HL-60/S4 treated with retinoic acid at 250 ng/mL for 4 days and 3 days (cell line): ENCODE measurements around the gene DRD3.

Experiments
- in situ Hi-C: fragments of 300-500 bp; cut with MboI; formaldehyde crosslinking; loops from 2 replicates; pipeline ENCODE4 v1.7.0; 2022; ENCODE audit warnings: low sequenced_read_pairs

The DRD3 gene

DNA sequence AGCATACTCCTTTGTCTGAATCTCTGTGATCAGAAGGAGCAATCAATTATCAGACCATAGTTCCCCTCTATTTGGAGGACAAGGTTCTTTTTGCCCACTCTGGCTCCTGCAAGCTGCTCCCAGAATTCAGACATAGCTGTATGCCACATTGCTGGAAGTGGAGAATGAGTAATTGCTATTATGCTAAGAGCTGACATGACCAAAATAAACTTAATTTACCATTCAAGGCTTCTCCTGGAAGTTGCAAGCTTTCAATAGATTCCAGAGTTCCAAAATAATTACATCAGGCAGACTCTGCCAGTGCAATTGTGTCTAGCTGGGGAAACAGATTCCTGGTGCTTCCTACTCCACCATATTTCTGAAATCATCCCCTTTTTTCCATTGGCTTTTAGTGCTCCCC is 7.6 kb upstream of the DRD3 start:
- in situ Hi-C loops = no loop called here

DNA sequence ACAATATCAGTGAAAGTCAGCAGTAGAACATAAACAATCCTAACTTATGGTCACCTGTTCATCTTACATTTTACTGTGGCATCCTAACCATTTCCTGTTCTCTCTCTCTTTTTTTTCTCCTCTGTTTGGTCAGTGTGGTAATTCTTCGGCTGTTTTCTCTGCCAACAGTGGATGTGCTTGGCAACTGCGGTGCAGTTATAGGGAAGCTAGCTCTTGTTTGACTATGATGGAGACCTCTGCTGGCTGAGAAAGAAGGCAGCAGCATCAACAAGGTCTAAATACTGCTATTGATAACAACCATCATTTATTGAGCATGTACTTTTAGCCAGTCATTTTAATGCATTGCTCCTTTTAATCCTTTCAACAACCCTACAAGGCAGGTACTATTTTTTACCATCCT is 723 bp upstream of the DRD3 start:
- in situ Hi-C loops = no loop called here

DNA sequence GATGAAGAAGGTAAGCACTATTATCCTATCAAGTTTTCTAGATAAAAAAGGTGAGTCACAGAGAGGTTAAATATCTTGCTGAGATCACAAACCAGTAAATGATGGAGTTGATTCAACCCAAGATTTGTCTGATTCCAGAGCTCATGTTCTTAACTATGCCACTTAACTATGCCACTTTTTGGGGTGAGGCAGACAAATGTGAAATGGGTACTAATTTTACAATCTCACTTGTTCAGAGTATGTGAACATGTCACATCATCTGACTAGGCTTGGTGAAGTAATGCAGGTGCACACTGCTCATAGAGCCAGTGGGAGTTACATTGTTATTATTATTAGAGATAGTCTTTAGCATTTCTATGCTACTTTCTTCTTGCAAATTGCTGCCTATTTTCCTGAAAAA is 2.0 kb downstream of the DRD3 start:
- in situ Hi-C loops = no loop called here

DNA sequence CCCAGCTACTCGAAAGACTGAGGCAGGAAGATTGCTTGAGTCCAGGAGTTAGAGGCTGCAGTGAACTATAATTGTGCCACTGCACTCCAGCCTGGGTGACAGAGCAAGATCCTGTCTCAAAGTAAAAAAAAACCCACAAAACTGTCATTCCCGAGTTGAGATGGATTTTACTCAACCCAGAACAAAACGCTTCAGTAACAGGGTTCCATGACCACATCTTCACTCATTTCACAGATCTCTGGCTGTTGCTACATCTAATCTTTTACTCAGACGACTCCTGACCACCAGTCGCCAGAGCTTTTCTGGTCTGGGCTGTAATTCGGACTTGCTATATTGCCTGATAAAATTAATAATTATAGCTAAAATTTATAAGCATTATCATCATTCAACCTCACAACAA is 2.4 kb downstream of the DRD3 start:
- in situ Hi-C loops = no loop called here

DNA sequence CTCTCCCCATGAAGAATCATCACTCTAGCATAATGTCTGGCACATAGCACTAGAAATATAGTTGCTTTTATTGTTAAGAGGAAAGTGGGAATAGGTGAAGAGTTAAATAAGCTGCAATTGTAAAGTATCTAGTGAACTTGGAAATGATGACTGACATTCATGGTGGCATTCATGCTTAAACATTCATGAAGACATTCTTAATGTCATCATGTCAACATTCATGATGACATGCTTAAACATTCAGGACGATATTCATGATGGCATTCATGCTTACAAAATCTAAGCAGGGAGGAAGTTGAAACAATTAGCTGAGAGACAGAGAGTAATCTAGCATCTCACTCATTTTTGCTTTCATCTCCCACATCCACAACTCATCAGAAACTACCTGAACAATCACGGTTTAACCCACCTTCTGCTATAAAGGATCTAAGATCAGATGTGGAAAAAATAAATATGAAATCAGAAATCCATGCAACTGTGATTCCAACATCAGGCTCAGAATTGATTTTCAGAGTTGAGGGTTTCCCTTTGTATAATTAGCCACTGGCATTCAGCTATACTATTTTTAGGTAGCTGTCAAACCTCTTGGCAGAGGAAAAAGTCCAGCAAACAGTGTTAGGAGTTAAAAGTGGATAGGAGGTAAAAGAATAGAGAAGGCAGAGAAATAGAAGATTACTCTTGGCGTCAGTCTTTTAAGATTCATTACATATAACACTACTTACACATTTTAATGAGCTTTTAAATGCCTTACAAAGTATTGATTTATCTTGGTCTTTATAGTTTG is 3.5 kb downstream of the DRD3 start:
- in situ Hi-C loops = no loop called here

DNA sequence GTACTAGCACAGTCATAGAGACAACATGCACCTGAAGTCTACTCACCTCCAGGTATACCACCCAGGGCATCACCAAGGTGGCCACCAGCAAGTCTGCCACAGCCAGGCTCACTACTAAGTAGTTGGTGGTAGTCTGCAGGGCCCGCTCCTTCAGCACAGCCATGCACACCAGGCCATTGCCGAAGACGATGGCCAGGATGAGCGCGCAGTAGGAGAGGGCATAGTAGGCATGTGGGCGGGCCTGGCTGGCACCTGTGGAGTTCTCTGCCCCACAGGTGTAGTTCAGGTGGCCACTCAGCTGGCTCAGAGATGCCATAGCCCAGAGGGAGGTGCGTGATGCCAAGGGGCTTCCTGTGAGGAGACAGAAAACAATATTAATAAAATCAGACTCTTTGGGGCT is 7.2 kb downstream of the DRD3 start:
- in situ Hi-C loops = loop anchor here (25.0 kb wide), 1 partner anchor 434 kb away; the partner anchor contains the start of genes ATP6V1A and NAA50

DNA sequence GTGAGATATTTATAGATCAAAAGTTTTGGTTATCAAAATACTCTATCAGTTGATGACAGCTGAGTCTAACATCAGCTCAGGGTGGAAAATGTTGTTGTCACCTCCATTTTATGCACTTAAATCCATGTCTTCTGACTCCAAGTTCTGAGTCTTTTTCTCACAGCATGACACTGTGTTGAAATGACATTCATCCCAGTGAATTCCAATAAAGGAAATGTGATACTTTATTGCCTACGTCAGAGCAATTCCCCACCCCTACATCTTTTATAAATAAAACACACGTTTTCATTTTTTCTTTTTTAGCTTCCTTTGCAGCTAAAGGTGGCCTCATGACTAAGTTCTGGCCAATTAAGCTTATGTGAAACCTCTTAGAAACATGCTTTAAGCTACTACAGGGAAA is 10.7 kb downstream of the DRD3 start:
- in situ Hi-C loops = loop anchor here (25.0 kb wide), 1 partner anchor 431 kb away; the partner anchor contains the start of genes ATP6V1A and NAA50

DNA sequence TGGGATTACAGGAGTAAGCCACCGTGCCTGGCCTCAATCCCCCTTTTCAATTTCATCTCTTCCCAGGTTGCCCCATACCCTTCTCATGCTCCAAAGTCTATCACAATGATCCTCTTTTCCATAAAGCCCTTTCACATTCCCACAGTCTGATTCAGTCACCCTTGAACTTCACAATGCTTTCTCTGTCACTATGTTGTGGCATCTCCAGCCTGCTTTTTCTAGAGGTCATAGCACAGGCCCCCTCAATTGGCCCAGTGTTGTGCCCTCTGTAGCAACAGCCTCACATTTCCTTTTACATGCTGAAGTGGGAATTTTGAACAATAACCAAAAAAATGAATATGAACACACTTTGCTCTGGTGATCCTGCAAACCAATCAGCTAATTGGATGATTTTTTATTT is 21.5 kb downstream of the DRD3 start:
- in situ Hi-C loops = loop anchor here (25.0 kb wide), 1 partner anchor 420 kb away; the partner anchor contains the start of genes ATP6V1A and NAA50

DNA sequence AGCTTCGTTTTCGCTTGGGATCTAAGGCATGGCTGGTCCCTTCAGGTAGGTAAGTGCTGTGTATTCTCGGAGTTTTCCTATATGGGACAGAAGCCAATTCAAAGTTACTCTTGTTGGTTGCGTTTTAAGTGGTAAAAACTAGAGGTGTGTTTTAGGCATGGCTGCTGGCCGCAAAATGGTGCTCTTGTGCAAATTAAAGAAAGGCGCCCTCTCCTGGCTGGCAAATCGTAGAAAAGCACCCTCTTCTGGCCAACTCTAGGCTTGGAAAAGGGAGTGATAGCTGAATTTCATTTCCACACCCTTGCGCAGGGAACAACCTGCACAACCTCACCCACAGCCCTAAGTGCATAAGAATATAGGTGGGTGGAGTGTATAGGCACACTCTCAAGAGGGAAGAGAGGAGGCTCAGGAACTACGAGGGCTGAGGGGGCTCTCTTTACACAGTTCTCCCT is 23.5 kb downstream of the DRD3 start:
- in situ Hi-C loops = loop anchor here (25.0 kb wide), 1 partner anchor 418 kb away; the partner anchor contains the start of genes ATP6V1A and NAA50

DNA sequence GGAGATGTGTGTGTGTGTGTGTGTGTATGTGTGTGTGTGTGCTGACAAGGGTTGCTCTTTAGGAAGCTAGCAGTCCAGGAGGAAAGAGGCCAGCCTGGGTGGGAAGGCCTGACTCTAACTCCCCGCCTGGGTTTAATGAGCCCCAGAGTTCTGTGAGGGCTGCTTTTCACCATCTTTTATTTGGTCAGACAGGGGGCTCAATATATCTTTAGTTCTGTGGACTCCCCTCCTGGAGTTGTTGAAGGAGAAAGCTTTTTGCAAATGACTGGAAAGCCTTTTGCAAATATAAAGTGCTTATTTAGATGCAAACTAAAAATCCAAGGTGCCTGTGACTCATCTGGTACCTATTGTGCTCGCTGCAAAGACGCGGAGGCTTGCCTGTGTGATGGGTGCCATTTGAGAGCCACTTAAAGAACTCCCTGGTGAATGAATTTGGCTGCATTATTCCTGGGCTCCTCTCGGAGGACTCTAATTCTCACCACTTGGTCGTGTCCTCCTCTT is 24.5 kb downstream of the DRD3 start:
- in situ Hi-C loops = loop anchor here (25.0 kb wide), 1 partner anchor 417 kb away; the partner anchor contains the start of genes ATP6V1A and NAA50

DNA sequence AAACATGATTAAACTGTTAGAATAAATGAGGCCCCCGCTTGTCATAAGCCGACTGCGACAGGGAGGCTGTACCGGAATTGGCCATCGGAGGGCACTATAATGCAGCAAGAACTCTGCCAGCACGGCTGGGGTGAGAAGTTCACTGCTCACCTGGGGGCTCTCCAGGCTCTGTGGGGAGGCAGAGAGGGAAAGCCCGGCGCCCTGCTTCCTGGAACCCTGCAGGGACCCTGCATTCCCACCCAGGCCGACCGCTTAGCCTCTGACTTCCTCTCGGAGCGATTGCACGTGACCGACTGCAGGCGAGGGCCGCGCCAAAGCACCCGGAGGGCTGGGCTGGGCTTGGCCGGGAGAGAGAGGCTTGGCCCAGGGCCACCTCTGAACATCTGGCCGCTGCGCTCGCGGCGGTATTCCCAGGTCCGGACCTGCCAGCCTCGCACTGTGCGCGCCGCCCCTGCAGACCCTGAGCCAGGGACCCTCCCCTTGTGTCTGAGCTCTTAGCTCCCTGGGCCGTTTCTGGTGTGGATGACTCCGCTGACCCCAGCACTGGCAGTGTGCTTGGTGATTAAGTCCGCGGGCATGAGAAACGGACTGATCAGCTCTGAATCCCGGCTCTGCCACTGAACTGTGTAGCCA is 26.2 kb downstream of the DRD3 start:
- in situ Hi-C loops = loop anchor here (25.0 kb wide), 1 partner anchor 415 kb away; the partner anchor contains the start of genes ATP6V1A and NAA50

DNA sequence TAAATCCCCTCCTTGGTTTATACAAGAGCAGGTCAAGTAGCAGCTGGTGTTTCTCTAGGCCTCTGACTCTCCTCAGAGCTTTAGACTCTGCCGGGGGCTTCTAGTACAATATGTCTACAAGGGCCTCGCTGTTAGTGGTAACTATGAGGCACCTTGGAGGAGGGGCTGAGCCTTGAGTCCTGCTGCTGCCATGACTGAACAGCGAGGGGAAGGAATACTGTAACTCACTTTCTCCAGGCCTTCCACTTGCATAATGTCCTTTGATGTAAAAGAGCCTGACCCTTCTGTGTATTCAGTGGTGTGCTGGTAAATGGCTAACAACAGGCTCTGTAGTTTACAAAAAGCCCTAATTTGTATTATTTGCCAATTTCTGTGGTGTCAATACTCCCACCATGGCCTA is 27.8 kb downstream of the DRD3 start:
- in situ Hi-C loops = loop anchor here (25.0 kb wide), 1 partner anchor 414 kb away; the partner anchor contains the start of genes ATP6V1A and NAA50

DNA sequence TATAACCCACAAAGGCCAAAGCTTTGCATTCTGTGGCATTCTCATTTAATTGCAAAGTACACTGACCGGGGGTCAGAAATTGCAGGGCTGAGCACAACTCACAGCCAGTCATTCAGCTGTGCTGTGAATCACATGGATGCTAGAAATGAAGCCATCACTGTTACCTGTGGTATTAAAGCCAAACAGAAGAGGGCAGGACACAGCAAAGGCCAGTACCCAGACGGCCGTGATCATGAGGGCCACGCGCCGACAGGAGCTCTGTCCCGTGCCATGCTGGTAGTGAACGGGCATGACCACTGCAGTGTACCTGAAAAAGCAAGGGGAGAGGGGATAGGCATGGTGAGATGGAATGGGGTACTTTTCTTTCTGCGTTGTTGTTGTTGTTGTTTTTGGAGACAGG is 31.6 kb downstream of the DRD3 start:
- in situ Hi-C loops = no loop called here

DNA sequence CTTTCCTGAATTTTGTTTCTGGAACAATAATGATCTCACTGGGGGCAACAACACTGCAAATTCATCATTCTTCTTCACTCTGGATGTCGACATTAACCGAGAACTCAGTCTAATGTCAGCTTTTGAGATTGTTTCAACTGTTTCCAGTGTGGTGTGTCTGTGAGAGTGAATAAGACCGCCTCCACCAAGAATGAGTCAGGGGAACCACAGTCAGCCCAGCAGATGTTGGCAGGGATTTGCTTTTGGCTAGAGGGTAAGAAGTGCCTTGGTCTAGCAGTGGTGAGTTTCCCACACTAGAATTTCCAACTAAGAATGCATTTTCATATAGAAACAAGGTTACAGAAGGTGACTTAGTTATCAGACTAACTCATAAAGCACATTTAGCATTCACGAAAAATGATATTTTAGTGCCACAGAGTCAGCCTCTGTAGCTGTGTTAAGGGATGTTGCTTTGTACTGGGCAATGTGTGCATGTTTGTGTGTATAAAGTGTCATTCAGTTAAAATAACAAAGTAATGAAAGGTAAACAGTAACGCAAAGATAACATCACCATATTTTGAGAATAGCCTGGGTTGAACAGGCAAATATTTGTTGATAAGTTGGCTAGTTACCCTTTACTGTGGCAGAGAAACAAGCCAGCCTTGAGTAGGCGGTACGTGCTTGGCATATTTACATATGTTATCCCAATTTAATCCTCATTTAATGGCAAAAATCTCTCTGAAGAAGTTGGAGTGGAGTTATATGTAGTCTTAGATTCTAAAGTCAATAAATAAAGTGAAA is 33.8 kb downstream of the DRD3 start:
- in situ Hi-C loops = no loop called here

DNA sequence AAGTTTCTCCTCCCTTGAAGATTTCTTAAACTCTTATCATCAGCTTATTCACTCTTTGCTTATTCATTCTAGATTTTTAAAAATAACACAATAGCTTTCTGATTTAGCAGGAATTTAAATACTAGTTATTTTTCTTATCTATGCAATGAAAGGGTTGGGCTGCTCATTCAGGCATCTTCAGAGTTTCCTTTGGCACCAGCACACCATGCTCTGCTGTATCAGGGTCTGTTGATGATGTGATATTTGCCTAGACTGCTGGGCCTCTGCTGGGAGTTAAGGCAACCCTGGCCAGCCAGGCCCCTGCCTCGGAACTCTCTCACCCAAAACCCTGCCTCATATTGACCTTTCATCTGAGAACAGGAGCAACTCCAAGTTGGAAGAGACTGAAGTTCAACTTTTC is 35.0 kb downstream of the DRD3 start:
- in situ Hi-C loops = no loop called here

DNA sequence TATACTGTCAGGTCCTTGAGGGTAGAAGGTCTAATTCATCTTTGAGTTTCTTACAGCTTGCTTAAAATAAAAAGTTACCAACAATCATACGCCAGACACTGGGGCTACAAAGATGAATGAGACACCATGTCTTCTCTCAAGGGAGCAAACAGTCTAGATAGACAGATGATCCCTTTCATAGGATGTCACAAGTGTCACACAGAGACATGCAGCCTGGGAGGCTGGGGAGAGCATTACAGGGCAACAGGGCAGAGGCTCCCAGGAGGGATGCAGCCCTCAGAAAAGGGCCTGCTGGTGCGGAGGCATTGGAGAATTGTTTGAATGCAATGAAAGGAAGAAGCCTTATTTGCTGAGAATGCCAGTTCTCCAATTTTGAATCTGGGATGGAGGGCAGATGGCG is 39.0 kb downstream of the DRD3 start:
- in situ Hi-C loops = no loop called here

DNA sequence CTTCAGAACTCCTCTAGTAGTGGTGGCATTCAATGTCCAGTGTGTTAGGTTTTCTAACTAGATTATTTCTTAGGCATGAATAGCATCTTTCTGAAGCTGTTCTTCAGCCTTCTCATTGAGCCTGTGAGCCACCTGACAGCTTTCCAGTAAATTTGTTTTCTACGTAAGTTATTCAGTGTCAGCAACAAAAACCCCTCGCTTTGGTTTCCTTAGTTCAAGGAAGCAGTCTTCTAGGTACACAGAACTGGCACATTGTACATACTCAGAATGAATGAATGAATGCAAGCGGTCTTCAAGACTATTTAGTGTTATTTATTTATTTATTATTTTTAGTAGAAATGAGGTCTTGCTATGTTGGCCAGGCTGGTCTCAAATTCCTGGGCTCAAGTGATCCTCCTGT is 44.9 kb downstream of the DRD3 start:
- in situ Hi-C loops = no loop called here

DNA sequence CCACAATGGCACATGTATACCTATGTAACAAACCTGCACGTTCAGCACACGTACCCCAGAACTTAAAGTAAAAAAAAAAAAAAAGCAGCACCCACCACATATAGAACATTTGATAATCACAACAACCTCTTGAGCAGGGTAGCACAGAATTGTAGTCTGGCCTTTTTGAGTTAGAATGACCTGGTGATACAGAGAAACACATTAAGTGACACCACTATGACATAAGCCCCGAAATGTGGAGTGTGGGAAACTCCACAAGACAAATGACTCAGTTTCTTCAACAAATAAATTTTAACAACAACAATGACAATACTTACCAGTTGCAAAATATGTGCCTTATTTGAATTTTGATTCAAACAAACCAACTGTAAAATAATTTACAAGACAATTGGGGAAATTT is 46.4 kb downstream of the DRD3 start:
- in situ Hi-C loops = no loop called here

DNA sequence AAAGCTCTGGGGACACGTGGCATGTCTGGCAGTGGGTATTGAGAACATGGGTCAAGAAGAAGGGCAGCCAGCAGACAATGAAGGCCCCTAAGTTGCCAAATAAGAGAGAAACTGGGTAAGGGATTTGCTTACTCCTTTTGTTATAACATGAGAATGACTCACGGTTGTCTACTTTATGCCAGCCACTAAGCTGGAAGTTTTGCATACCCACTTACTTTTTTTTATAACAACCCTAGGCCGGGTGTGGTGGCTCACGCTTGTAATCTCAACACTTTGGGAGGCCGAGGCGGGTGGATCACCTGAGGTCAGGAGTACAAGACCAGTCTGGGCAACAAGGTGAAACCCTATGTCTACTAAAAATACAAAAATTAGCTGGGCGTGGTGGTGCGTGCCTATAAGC is 50.0 kb downstream of the DRD3 start:
- in situ Hi-C loops = no loop called here

DNA sequence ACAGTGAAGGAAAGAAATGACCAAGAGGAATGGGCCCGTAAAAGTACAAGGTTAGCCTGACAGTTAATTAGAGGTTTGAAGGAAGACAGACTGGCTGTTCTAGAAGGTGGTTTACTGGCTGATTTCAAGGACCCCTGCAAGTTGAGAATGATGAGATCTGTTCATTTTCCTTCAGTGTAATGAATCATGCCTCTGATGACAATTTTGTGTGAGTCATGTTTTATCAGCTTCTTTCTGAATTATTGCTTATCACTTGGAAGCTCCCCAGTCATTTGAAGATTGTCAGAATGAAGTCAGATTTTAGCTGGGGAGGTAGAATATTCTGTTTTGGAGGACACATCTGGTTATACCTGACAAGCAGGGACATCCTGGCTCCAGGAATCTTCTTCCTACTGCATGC is 50.6 kb downstream of the DRD3 start:
- in situ Hi-C loops = no loop called here

DNA sequence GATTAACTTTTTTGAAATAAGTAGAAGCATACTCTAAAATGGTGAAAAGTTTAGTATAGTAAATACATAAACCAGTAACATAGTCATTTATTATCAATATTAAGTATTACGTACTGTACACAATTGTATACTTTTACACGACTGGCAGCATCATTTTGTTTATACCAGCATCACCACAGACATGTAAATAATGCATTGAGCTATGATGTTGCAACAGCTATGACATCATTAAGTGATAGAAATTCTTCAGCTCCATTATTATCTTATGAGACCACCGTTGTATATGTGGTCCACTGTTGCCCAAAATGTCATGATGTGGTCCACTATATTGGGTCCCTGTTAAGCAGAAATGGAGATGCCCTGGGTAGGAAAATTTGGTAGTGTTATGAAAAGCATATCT is 51.3 kb downstream of the DRD3 start:
- in situ Hi-C loops = no loop called here
